H7 (cell line): ENCODE data around the gene IZUMO4. TPM values are rescaled to one million over a fixed set of nuclear protein-coding genes. Genes with fewer than 3 reads are reported as not detected.
A peak's percentile ranks its signal among the peaks of the same experiment; 100 is the strongest.
"Not testable (repeated sequence)": the region's sequence is repeated elsewhere in the genome, so short reads cannot be mapped to it uniquely, and the experiment has no call there.

Source experiments
- DNase-seq: peaks from one replicate; pipeline ENCODE4 v3.0.0; 2012
- H3K27me3 ChIP-seq: 2 replicates; pipeline ENCODE4 v1.6.0; 2011; ENCODE audit warnings: mild to moderate bottlenecking, low read length; ENCODE audit not compliant: control insufficient read depth, insufficient read depth
- H3K36me3 ChIP-seq: replicated peaks from 2 replicates; pipeline ENCODE4 v1.5.1; 2011; ENCODE audit warnings: low read length; ENCODE audit not compliant: control insufficient read depth, insufficient read depth
- H3K4me3 ChIP-seq: 2 replicates; pipeline ENCODE4 v1.5.1; 2011; ENCODE audit warnings: low read depth, mild to moderate bottlenecking, control low read depth, low read length, moderate library complexity; ENCODE audit not compliant: insufficient read depth
- total RNA-seq: library from RNA; depleted of rRNA; stranded (reverse); fragments of >200 nt; shearing (Covaris generic); gene quantifications from 2 replicates; pipeline ENCODE4 v1.2.3, GENCODE V29; 2014

Gene IZUMO4
- total RNA-seq, 1 experiment from 2014 or later, result 0.80 TPM

- not testable (repeated sequence) for H3K4me3 ChIP-seq, H3K36me3 ChIP-seq, H3K27me3 ChIP-seq, DNase-seq
Observed at GRCh38 chr19:2086695-2087620, 9.8 kb upstream of the IZUMO4 start.

- Histone ChIP-seq H3K36me3 (no peaks in the 10 kb centered on the region), H3K27me3 (no peaks in the 10 kb centered on the region), H3K4me3 (no peak overlapping the region)
- no peak for DNase-seq
Observed at GRCh38 chr19:2087621-2088100, 9.1 kb upstream of the IZUMO4 start.

- H3K27me3 ChIP-seq, result no peaks in the 10 kb centered on the region
- H3K4me3 ChIP-seq, result no peak overlapping the region
- no peaks in the 10 kb centered on the region; the same call in 1 of the 2 replicates for H3K36me3 ChIP-seq
- DNase-seq, result no peak
Observed at GRCh38 chr19:2089001-2089711, 7.6 kb upstream of the IZUMO4 start.

- no peak for DNase-seq
- no peaks in the 10 kb centered on the region; the same call in 1 of the 2 replicates for H3K36me3 ChIP-seq
- H3K4me3 ChIP-seq, result no peak overlapping the region
- no peaks in the 10 kb centered on the region for H3K27me3 ChIP-seq
Observed at GRCh38 chr19:2089727-2090053, 7.0 kb upstream of the IZUMO4 start.

- not testable (repeated sequence) for H3K4me3 ChIP-seq, DNase-seq, H3K27me3 ChIP-seq, H3K36me3 ChIP-seq
Observed at GRCh38 chr19:2091926-2092525, 4.7 kb upstream of the IZUMO4 start.

- H3K36me3 ChIP-seq, result peaks cover 3% of the 10 kb centered on the region
- H3K4me3 ChIP-seq, result peak within 1 kb of the TSS; percentile 71
- no peak for DNase-seq
- no peaks in the 10 kb centered on the region for H3K27me3 ChIP-seq
Observed at GRCh38 chr19:2096034-2096479, 658 bp upstream of the IZUMO4 start, which contains the start of gene MOB3A. Gene MOB3A (minus strand): TSS chr19:2096326. CDS start chr19:2078560, 17,766 bp downstream.

- no peak for DNase-seq
- Histone ChIP-seq H3K36me3 (peaks cover 7% of the 10 kb centered on the region), H3K4me3 (peak overlapping the region; percentile 33), H3K27me3 (no peaks in the 10 kb centered on the region)
Observed at GRCh38 chr19:2097203-2097885, 629 bp downstream of the IZUMO4 start.

- Histone ChIP-seq H3K4me3 (no peak overlapping the region), H3K36me3 (peaks cover 7% of the 10 kb centered on the region), H3K27me3 (no peaks in the 10 kb centered on the region)
- no peak for DNase-seq
Observed at GRCh38 chr19:2097886-2098327, 1.2 kb downstream of the IZUMO4 start.

- DNase-seq, result no peak
- H3K4me3 ChIP-seq, result no peak overlapping the region
- H3K36me3 ChIP-seq, result peaks cover 10% of the 10 kb centered on the region
- H3K27me3 ChIP-seq, result no peaks in the 10 kb centered on the region
Observed at GRCh38 chr19:2099054-2099501, 2.4 kb downstream of the IZUMO4 start.

GRCh38 chr19:2099937-2100718 is 3.4 kb downstream of the IZUMO4 start:
- no peaks in the 10 kb centered on the region for H3K27me3 ChIP-seq
- DNase-seq, result no peak
- H3K4me3 ChIP-seq, result no peak overlapping the region
- H3K36me3 ChIP-seq, result peaks cover 10% of the 10 kb centered on the region

- Histone ChIP-seq H3K36me3 (peaks cover 10% of the 10 kb centered on the region), H3K4me3 (no peak overlapping the region), H3K27me3 (no peaks in the 10 kb centered on the region)
- no peak for DNase-seq
Observed at GRCh38 chr19:2100719-2101061, 4.0 kb downstream of the IZUMO4 start.

- Histone ChIP-seq H3K36me3 (peaks cover 15% of the 10 kb centered on the region), H3K4me3 (no peak overlapping the region), H3K27me3 (no peaks in the 10 kb centered on the region)
- DNase-seq, result no peak
Observed at GRCh38 chr19:2101417-2102335, 5.0 kb downstream of the IZUMO4 start.
